Natural killer cell (primary cell): ENCODE data around the gene ADAMTS4. TPM values are rescaled to one million over a fixed set of nuclear protein-coding genes. Genes with fewer than 3 reads are reported as not detected.
"Not testable (repeated sequence)": the region's sequence is repeated elsewhere in the genome, so short reads cannot be mapped to it uniquely, and the experiment has no call there.

Experiments
- ATAC-seq, 3 donors: fragments of 150-1000 bp in 2 of 3; fragments of 200-7000 bp in 1 of 3; cut with Tn5 transposase; 1 replicate in 1 of 3; 2 replicates in 2 of 3; pipeline ENCODE4 v1.10.0; 2021; ENCODE audit warnings: mild to moderate bottlenecking in 2 of 3, moderate library complexity in 2 of 3
- DNase-seq, 2 donors: peaks; one replicate each; pipeline versions ENCODE4 v3.0.0 to v3.0.0-alpha.2; 2013 to 2021; ENCODE audit warnings: mixed read lengths in 1 of 2
- H3K27ac ChIP-seq: one replicate; pipeline ENCODE4 v1.5.1; 2013; ENCODE audit warnings: mild to moderate bottlenecking, low read length
- H3K27me3 ChIP-seq: one replicate; pipeline ENCODE4 v1.6.1; 2013; ENCODE audit warnings: low read length; ENCODE audit not compliant: control insufficient read depth, insufficient read depth
- H3K36me3 ChIP-seq: one replicate; pipeline ENCODE4 v1.6.1; 2013; ENCODE audit warnings: low read length; ENCODE audit not compliant: control insufficient read depth, insufficient read depth
- H3K4me1 ChIP-seq: one replicate; pipeline ENCODE4 v1.6.1; 2013; ENCODE audit warnings: low read length; ENCODE audit not compliant: control insufficient read depth, insufficient read depth
- H3K4me3 ChIP-seq: one replicate; pipeline ENCODE4 v1.5.1; 2013; ENCODE audit warnings: low read length
- H3K9me3 ChIP-seq: one replicate; pipeline ENCODE4 v1.6.1; 2013; ENCODE audit warnings: low read length; ENCODE audit not compliant: control insufficient read depth, insufficient read depth
- H3K27ac Mint-ChIP-seq, 2 donors: one replicate each; pipeline ENCODE4 v1.8.0; 2022; ENCODE audit warnings: mild to moderate bottlenecking in 2 of 2, mixed read lengths in 2 of 2, moderate library complexity in 1 of 2
- H3K27me3 Mint-ChIP-seq, 2 donors: one replicate each; pipeline ENCODE4 v1.8.0; 2022; ENCODE audit warnings: low read depth in 2 of 2, mixed read lengths in 2 of 2
- H3K36me3 Mint-ChIP-seq: one replicate; pipeline ENCODE4 v1.8.0; 2022; ENCODE audit warnings: mixed read lengths
- H3K4me1 Mint-ChIP-seq, 2 donors: one replicate each; pipeline ENCODE4 v1.8.0; 2022; ENCODE audit warnings: mixed read lengths in 2 of 2
- H3K4me3 Mint-ChIP-seq: one replicate; pipeline ENCODE4 v1.8.0; 2022; ENCODE audit warnings: mild to moderate bottlenecking, moderate library complexity, mixed read lengths
- H3K9me3 Mint-ChIP-seq, 2 donors: one replicate each; pipeline ENCODE4 v1.8.0; 2022; ENCODE audit warnings: mixed read lengths in 2 of 2
- CTCF ChIP-seq: fragments of 200-600 bp; IDR thresholded peaks from one replicate; pipeline ENCODE4 v1.8.0; 2022; ENCODE audit warnings: antibody characterized with exemption
- WGBS: methylation state at CpG from one replicate; pipeline ENCODE4 v1.1.7; 2013; ENCODE audit warnings: missing lambda C conversion rate; ENCODE audit not compliant: insufficient coverage; 5-methylcytosine and 5-hydroxymethylcytosine counted together
- intact Hi-C: fragments of 100-400 bp; cut with micrococcal nuclease; formaldehyde crosslinking; loops from one replicate; pipeline ENCODE4 v1.14.2; 2022
- total RNA-seq, 4 donors: library from RNA; stranded (reverse); fragments of 120-200 nt in 1 of 4; gene quantifications; one replicate each; pipeline versions ENCODE4 v1.2.3 to v1.2.4, GENCODE V29; 2013 to 2022

The ADAMTS4 gene
- total RNA-seq, 3 donors from 2014 or later (not counting 1 experiment from before 2014, with no cell fraction given), result 0.14 to 0.20 (median 0.14) TPM

- no peak for TF ChIP-seq CTCF
Measured at GRCh38 chr1:161225534-161226319, 26.9 kb upstream of the ADAMTS4 start, which contains the start of gene TOMM40L. Gene TOMM40L (plus strand): TSS chr1:161226060. CDS start chr1:161226490, 430 bp downstream.

GRCh38 chr1:161225178-161225533 lies 26.3 kb upstream of the ADAMTS4 start:
- Histone ChIP-seq H3K4me1 (peaks cover 32% of the 10 kb centered on the region), H3K4me3 (no peak overlapping the region), H3K27me3 (no peaks in the 10 kb centered on the region), H3K9me3 (no peaks in the 10 kb centered on the region), H3K27ac (peak overlapping the region; percentile 72), H3K36me3 (peaks cover 19% of the 10 kb centered on the region)
- TF ChIP-seq CTCF, result no peak
- ATAC-seq (peak in 1 of 3 donors; percentile 1), DNase-seq (no peak)
- peak overlapping the region; percentile 92 to 95 for H3K27ac Mint-ChIP-seq
- no peaks in the 10 kb centered on the region for H3K9me3 Mint-ChIP-seq
- intact Hi-C loops, result loop anchor here (1.0 to 5.0 kb wide), 6 partner anchors 8 to 142 kb away; partner anchors contain the start of genes CFAP126, MPZ and NDUFS2
- H3K4me3 Mint-ChIP-seq, result peak overlapping the region; percentile 100
- H3K36me3 Mint-ChIP-seq, result no peaks in the 10 kb centered on the region
- no peaks in the 10 kb centered on the region for H3K27me3 Mint-ChIP-seq
- WGBS, result 92% methylated on average over 5 of the region's 7 CpGs
- H3K4me1 Mint-ChIP-seq, result peaks cover 44 to 57% of the 10 kb centered on the region in 2 donors

More at GRCh38 chr1:161225534-161226319, 26.9 kb upstream of the ADAMTS4 start, which contains the start of gene TOMM40L:
- H3K27me3 ChIP-seq, result no peaks in the 10 kb centered on the region
- ATAC-seq (peak; percentile 90 to 95 (median 94)), DNase-seq (peak; percentile 77 to 97)
- H3K9me3 Mint-ChIP-seq, result no peaks in the 10 kb centered on the region
- peak within 1 kb of the TSS; percentile 72 for H3K27ac ChIP-seq
- H3K36me3 ChIP-seq, result peaks cover 19% of the 10 kb centered on the region
- intact Hi-C loops, result loop anchor here (1.0 to 5.0 kb wide), 6 partner anchors 8 to 142 kb away; partner anchors contain the start of genes CFAP126, MPZ and NDUFS2
- H3K4me1 Mint-ChIP-seq, result peaks cover 44 to 54% of the 10 kb centered on the region in 2 donors
- H3K9me3 ChIP-seq, result no peaks in the 10 kb centered on the region
- no peaks in the 10 kb centered on the region for H3K36me3 Mint-ChIP-seq
- no peaks in the 10 kb centered on the region for H3K27me3 Mint-ChIP-seq
- WGBS, result 6% methylated on average over 15 of the region's 16 CpGs
- peaks cover 32% of the 10 kb centered on the region for H3K4me1 ChIP-seq
- H3K4me3 ChIP-seq, result peak within 1 kb of the TSS; percentile 67
- H3K27ac Mint-ChIP-seq, result peak within 1 kb of the TSS; percentile 92 to 95
- peak within 1 kb of the TSS; percentile 100 for H3K4me3 Mint-ChIP-seq

- intact Hi-C loops, result loop anchor here (1.0 to 5.0 kb wide), 6 partner anchors 7 to 143 kb away; partner anchors contain the start of genes CFAP126, MPZ and NDUFS2
- not testable (repeated sequence) for ATAC-seq, H3K27me3 Mint-ChIP-seq, H3K9me3 Mint-ChIP-seq, H3K27ac ChIP-seq, H3K4me3 ChIP-seq, H3K36me3 Mint-ChIP-seq, H3K27me3 ChIP-seq, H3K4me3 Mint-ChIP-seq, DNase-seq, H3K9me3 ChIP-seq
- Histone ChIP-seq H3K4me1 (peaks cover 32% of the 10 kb centered on the region), H3K36me3 (peaks cover 20% of the 10 kb centered on the region)
- Mint-ChIP-seq H3K4me1 (peaks cover 44 to 62% of the 10 kb centered on the region in 2 donors), H3K27ac (peak overlapping the region; percentile 92 to 95)
- WGBS, result 93% methylated on average over 13 of the region's 13 CpGs
Measured at GRCh38 chr1:161224695-161225087, 25.8 kb upstream of the ADAMTS4 start.
